Neural crest cell (in vitro differentiated cells): Measurements from ENCODE around the gene NEU1. TPM values are rescaled to one million over a fixed set of nuclear protein-coding genes. Genes with fewer than 3 reads are reported as not detected.

Source experiments
- DNase-seq: peaks from one replicate; pipeline ENCODE4 v3.0.0; 2021; ENCODE audit warnings: low read depth, mixed read lengths, low spot score
- H3K27ac Mint-ChIP-seq: one replicate; pipeline ENCODE4 v1.8.0; 2021; ENCODE audit warnings: mild to moderate bottlenecking, mixed read lengths; ENCODE audit not compliant: unreplicated experiment
- H3K27me3 Mint-ChIP-seq: 2 replicates; pipeline ENCODE4 v1.8.0; 2021; ENCODE audit warnings: low read depth, mild to moderate bottlenecking, mixed read lengths
- H3K36me3 Mint-ChIP-seq: 2 replicates; pipeline ENCODE4 v1.8.0; 2021; ENCODE audit warnings: low read depth, mild to moderate bottlenecking, mixed read lengths
- H3K4me1 Mint-ChIP-seq: 2 replicates; pipeline ENCODE4 v1.8.0; 2021; ENCODE audit warnings: mixed read lengths
- H3K4me3 Mint-ChIP-seq: one replicate; pipeline ENCODE4 v1.8.0; 2021; ENCODE audit warnings: mild to moderate bottlenecking, mixed read lengths
- H3K9me3 Mint-ChIP-seq: 2 replicates; pipeline ENCODE4 v1.8.0; 2021; ENCODE audit warnings: mixed read lengths
- CTCF ChIP-seq: fragments of 200-600 bp; sonication (generic); conservative IDR thresholded peaks from 2 replicates; pipeline ENCODE4 v1.5.0; 2021; ENCODE audit warnings: antibody characterized with exemption, mild to moderate bottlenecking
- total RNA-seq: library from RNA; stranded (reverse); gene quantifications from 2 replicates; pipeline ENCODE4 v1.2.1, GENCODE V29; 2021

The NEU1 gene
- total RNA-seq, 1 donor from 2014 or later, result 49.9 TPM

- no peak for DNase-seq
- peaks cover 11% of the 10 kb centered on the region for H3K36me3 Mint-ChIP-seq
- no peak overlapping the region for H3K27ac Mint-ChIP-seq
- H3K27me3 Mint-ChIP-seq, result no peaks in the 10 kb centered on the region
- H3K9me3 Mint-ChIP-seq, result no peaks in the 10 kb centered on the region
- peak overlapping the region; percentile 91 for H3K4me3 Mint-ChIP-seq
- peaks cover 34% of the 10 kb centered on the region for H3K4me1 Mint-ChIP-seq
- no peak for TF ChIP-seq CTCF
Observed at GRCh38 chr6:31896856-31897611, 34.4 kb upstream of the NEU1 start.

GRCh38 chr6:31896493-31896855 is 33.9 kb upstream of the NEU1 start:
- Mint-ChIP-seq H3K9me3 (no peaks in the 10 kb centered on the region), H3K4me3 (peak overlapping the region; percentile 91), H3K4me1 (peaks cover 34% of the 10 kb centered on the region), H3K27ac (peak overlapping the region; percentile 43), H3K36me3 (peaks cover 13% of the 10 kb centered on the region), H3K27me3 (no peaks in the 10 kb centered on the region)
- no peak for TF ChIP-seq CTCF
- no peak for DNase-seq

- Mint-ChIP-seq H3K4me3 (peak overlapping the region; percentile 58), H3K36me3 (peaks cover 26% of the 10 kb centered on the region), H3K4me1 (peaks cover 13% of the 10 kb centered on the region), H3K27ac (no peak overlapping the region), H3K9me3 (no peaks in the 10 kb centered on the region), H3K27me3 (no peaks in the 10 kb centered on the region)
- DNase-seq, result no peak
- no peak for TF ChIP-seq CTCF
Observed at GRCh38 chr6:31892821-31893220, 30.2 kb upstream of the NEU1 start.

GRCh38 chr6:31889331-31889972 is 26.8 kb upstream of the NEU1 start:
- peaks cover 6% of the 10 kb centered on the region for H3K4me1 Mint-ChIP-seq
- no peak overlapping the region for H3K4me3 Mint-ChIP-seq
- no peak overlapping the region for H3K27ac Mint-ChIP-seq
- H3K27me3 Mint-ChIP-seq, result no peaks in the 10 kb centered on the region
- no peak for TF ChIP-seq CTCF
- no peak for DNase-seq
- H3K36me3 Mint-ChIP-seq, result peaks cover 34% of the 10 kb centered on the region
- no peaks in the 10 kb centered on the region for H3K9me3 Mint-ChIP-seq

GRCh38 chr6:31888276-31889258 is 25.9 kb upstream of the NEU1 start:
- no peak overlapping the region for H3K4me3 Mint-ChIP-seq
- H3K27me3 Mint-ChIP-seq, result no peaks in the 10 kb centered on the region
- TF ChIP-seq CTCF, result peak; percentile 74
- H3K36me3 Mint-ChIP-seq, result peaks cover 33% of the 10 kb centered on the region
- H3K27ac Mint-ChIP-seq, result peak overlapping the region; percentile 87
- H3K9me3 Mint-ChIP-seq, result no peaks in the 10 kb centered on the region
- peaks cover 6% of the 10 kb centered on the region for H3K4me1 Mint-ChIP-seq
- peak; percentile 54 for DNase-seq
